Ishikawa (cell line): Measurements from ENCODE around the gene NR5A1.

ENCODE experiments used
- CEBPB ChIP-seq: IDR thresholded peaks from 2 replicates; pipeline ENCODE4 v1.6.1; 2012
- CREB1 ChIP-seq: IDR thresholded peaks from 2 replicates; pipeline ENCODE4 v1.6.1; 2012; ENCODE audit warnings: low read depth
- EGR1 ChIP-seq: IDR thresholded peaks from 2 replicates; pipeline ENCODE4 v1.6.1; 2012
- EP300 ChIP-seq: IDR thresholded peaks from 2 replicates; pipeline ENCODE4 v1.6.1; 2012; ENCODE audit warnings: borderline replicate concordance
- FOXM1 ChIP-seq: IDR thresholded peaks from 2 replicates; pipeline ENCODE4 v1.6.1; 2012; ENCODE audit warnings: low read depth, borderline replicate concordance
- NFIC ChIP-seq: IDR thresholded peaks from 2 replicates; pipeline ENCODE4 v1.6.1; 2012
- RAD21 ChIP-seq: IDR thresholded peaks from 2 replicates; pipeline ENCODE4 v1.6.1; 2012; ENCODE audit warnings: low read depth
- TAF1 ChIP-seq: IDR thresholded peaks from 2 replicates; pipeline ENCODE4 v1.6.1; 2012; ENCODE audit warnings: low read depth, mild to moderate bottlenecking
- TCF12 ChIP-seq: IDR thresholded peaks from 2 replicates; pipeline ENCODE4 v1.6.1; 2012; ENCODE audit warnings: low read depth
- TEAD4 ChIP-seq: IDR thresholded peaks from 2 replicates; pipeline ENCODE4 v1.6.1; 2012
- YY1 ChIP-seq: IDR thresholded peaks from 2 replicates; pipeline ENCODE4 v1.6.1; 2012; ENCODE audit warnings: low read depth
- ZBTB7A ChIP-seq: IDR thresholded peaks from 2 replicates; pipeline ENCODE4 v1.6.1; 2012; ENCODE audit warnings: low read depth
- TF ChIP-seq, protein P1 (sequence below): IDR thresholded peaks from 2 replicates; pipeline ENCODE4 v1.6.1; 2012; ENCODE audit warnings: low read depth, mild to moderate bottlenecking
- TF ChIP-seq, protein P2 (sequence below): IDR thresholded peaks from 2 replicates; pipeline ENCODE4 v1.6.1; 2012
- TF ChIP-seq, protein P3 (sequence below): IDR thresholded peaks from 2 replicates; pipeline ENCODE4 v1.6.1; 2012

NR5A1 gene

DNA sequence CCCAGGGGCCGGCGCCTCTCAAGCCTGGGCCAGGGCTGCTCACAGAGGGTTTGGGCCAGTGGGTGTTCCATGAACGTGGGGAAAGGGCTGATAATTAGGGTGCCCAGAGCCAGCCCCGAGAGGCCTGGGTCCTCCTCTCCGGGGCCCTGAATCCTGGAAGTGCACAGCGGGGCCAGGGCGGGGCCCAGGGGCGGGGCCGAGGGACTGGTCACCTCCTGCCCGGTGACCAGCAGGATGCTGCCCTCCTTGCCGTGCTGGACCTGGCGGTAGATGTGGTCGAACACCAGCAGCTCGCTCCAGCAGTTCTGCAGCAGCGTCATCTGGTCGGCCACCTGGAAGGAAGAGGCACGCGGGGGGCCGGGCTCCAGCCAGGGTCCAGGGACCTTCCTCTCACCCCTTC, 14.4 kb downstream of the NR5A1 start:
- no peak for TF ChIP-seq EP300

DNA sequence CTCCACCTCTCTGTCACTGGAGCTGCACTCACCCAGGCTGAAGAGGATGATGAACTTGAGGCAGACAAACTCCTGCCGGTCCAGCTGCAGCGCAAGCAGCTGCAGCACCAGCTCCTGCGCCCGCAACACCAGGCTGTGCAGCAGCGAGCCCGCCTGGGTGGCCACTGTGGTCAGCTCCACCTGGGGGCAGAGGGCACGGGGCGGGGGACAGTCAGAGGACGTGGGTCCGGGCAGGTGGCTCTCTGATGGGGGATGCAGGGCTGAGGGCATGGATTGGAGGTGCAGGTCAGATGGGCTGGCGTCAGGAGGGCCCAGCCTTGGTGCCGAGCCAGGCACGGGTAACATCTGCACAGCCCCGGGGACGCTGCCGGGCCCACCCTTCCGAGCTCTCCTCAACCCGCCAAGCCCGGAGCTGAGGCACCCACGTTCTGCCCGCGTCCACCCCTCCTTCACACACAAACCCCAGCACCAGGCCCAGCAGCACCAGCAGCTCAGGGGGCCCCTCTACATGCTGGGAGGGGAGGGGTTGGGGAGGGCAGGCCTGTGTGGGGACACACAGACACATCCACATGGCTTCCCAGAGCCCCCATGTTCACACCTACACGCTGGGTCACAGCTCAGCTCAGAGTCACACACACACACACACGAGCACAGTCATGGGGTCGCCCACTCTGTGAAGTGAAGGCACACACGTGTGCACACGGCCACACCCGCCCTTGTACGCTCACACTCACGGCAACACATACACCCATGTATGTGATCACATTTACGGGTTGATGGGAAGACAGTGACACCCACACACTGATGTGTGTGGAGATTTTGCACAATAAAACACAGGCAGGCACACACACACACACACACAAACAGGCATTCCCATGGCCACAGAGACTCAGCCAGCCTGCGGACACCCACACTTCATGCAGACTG, 15.9 kb downstream of the NR5A1 start:
- no peak for TF ChIP-seq CREB1
- TF ChIP-seq, protein P1, sequence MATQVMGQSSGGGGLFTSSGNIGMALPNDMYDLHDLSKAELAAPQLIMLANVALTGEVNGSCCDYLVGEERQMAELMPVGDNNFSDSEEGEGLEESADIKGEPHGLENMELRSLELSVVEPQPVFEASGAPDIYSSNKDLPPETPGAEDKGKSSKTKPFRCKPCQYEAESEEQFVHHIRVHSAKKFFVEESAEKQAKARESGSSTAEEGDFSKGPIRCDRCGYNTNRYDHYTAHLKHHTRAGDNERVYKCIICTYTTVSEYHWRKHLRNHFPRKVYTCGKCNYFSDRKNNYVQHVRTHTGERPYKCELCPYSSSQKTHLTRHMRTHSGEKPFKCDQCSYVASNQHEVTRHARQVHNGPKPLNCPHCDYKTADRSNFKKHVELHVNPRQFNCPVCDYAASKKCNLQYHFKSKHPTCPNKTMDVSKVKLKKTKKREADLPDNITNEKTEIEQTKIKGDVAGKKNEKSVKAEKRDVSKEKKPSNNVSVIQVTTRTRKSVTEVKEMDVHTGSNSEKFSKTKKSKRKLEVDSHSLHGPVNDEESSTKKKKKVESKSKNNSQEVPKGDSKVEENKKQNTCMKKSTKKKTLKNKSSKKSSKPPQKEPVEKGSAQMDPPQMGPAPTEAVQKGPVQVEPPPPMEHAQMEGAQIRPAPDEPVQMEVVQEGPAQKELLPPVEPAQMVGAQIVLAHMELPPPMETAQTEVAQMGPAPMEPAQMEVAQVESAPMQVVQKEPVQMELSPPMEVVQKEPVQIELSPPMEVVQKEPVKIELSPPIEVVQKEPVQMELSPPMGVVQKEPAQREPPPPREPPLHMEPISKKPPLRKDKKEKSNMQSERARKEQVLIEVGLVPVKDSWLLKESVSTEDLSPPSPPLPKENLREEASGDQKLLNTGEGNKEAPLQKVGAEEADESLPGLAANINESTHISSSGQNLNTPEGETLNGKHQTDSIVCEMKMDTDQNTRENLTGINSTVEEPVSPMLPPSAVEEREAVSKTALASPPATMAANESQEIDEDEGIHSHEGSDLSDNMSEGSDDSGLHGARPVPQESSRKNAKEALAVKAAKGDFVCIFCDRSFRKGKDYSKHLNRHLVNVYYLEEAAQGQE: no peak
- TF ChIP-seq, protein P2, sequence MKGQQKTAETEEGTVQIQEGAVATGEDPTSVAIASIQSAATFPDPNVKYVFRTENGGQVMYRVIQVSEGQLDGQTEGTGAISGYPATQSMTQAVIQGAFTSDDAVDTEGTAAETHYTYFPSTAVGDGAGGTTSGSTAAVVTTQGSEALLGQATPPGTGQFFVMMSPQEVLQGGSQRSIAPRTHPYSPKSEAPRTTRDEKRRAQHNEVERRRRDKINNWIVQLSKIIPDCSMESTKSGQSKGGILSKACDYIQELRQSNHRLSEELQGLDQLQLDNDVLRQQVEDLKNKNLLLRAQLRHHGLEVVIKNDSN: no peak
- no peak for TF ChIP-seq FOXM1
- TF ChIP-seq EP300: no peak
- TF ChIP-seq RAD21: no peak

DNA sequence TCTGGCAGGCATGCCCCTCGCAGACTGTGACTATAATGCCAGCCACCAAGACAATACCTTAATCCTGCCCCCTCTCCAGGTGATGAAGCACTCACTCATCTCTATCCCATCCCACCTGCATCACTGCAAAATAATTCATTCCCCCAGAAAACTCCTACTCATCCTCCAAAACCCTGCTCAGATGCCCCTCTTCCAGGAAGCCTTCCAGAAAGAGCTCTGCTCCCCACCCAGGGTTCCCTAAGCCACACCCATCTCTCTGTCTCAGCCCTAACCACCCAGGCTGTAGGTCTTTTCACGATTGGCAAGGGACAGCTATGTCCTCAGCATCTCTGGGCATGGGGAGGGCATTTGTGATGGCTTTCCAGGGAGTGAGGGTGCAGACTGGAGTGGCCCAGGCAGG, 17.2 kb downstream of the NR5A1 start:
- TF ChIP-seq, protein P2: no peak
- TF ChIP-seq FOXM1 (no peak), TEAD4 (no peak), EGR1 (no peak), NFIC (no peak), CEBPB (no peak), CREB1 (no peak), TAF1 (no peak), EP300 (no peak), ZBTB7A (no peak), YY1 (no peak), TCF12 (no peak), RAD21 (no peak)
- TF ChIP-seq, protein P1: no peak
- TF ChIP-seq, protein P3, sequence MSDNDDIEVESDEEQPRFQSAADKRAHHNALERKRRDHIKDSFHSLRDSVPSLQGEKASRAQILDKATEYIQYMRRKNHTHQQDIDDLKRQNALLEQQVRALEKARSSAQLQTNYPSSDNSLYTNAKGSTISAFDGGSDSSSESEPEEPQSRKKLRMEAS: no peak

DNA sequence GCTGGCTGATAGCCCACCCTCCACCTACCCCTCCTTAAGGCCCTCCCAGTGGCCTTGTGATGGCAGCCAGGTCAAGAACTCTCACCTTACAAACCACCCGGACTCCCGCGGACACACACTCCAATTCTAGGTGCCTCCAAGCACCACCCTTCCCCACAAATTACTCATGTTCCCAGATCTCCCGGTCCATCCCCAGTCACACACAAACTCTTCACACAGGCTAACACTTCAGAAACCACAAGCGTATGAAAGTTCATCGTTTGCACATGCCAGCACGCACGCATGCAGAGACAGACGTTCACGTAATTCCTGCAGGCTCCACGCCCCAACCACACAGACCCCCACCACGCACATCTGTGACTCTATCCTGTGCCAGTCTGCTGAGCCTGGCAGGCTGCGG, 18.0 kb downstream of the NR5A1 start:
- TF ChIP-seq EGR1 (no peak), TCF12 (no peak)

DNA sequence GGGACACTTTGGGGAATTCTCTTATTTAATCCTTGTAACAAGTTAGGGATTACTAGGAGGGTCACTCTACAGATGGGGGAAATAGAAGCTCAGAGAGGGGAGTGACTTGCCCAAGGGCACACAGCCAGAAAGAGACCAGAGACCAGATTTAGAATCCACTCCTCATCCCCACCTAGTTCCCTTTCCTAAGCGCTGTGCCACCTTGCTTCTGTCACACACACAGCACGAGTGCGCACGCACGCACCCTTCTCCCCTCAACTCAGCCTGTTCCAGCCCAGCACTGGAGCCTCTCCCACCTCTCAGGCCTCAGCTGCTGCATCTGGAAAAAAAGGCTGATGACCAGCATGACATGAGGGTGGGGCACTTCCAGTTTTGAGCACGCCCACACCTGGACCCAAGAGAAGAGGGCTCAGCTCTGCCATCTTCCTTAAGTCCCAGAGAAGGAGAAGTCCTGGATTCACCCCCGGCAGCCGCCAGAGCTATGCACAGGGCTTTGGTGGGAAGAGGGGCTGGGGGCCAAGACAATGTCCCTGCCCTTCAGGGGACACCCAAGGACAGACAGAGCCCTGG, 18.5 kb downstream of the NR5A1 start:
- no peak for TF ChIP-seq YY1
- no peak for TF ChIP-seq ZBTB7A
- no peak for TF ChIP-seq FOXM1
- TF ChIP-seq CREB1: no peak
- TF ChIP-seq, protein P2: no peak
- TF ChIP-seq TCF12: no peak
- TF ChIP-seq, protein P3: no peak
- TF ChIP-seq, protein P1: no peak
